NCI-H2227 treated with DMSO at 0.1 percent for 48 hours (cell line): ENCODE results near the gene CCDC171.
"Not testable (repeated sequence)": the region's sequence is repeated elsewhere in the genome, so short reads cannot be mapped to it uniquely, and the experiment has no call there.

Experiments used
- DNase-seq: peaks from one replicate; lab custom pipeline; 2025; lab: John Stamatoyannopoulos, UW

Gene CCDC171

DNA sequence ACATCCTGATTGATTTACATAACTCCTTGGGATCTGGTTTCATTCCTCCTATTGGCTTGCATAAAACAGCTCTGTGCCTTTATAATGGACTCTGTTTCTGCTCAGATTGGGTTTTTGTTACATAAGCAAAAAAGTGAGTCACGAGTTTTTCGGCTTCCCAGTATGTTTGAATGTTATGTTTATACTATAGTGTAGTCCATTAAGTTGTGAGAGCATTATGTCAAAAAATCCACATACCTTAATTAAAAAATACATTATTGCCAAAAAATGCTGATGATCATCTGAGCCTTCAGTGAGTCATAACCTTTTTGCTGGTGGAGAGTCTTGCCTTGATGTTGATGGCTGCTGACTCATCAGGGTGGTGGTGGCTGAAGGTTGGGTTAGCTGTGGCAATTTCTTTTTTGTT lies 144.6 kb downstream of the CCDC171 start:
- DNase-seq: no peak

DNA sequence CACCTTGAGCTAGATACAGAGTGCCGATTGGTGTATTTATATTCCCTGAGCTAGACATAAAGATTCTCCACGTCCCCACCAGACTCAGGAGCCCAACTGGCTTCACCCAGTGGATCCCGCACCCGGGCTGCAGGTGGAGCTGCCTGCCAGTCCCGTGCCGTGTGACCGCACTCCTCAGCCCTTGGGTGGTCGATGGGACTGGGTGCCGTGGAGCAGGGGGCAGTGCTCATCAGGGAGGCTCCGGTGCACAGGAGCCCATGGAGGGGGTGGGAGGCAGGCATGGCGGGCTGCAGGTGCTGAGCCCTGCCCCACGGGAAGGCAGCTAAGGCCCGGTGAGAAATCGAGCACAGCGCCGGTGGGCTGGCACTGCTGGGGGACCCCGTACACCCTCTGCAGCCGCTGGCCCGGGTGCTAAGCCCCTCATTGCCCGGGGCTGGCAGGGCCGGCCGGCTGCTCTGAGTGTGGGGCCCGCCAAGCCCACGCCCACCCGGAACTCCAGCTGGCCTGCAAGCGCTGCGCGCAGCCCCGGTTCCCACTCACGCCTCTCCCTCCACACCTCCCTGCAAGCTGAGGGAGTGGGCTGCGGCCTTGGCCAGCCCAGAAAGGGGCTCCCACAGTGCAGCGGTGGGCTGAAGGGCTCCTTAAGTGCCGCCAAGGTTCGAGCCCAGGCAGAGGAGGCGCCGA lies 147.2 kb downstream of the CCDC171 start:
- DNase-seq: not testable (repeated sequence)

DNA sequence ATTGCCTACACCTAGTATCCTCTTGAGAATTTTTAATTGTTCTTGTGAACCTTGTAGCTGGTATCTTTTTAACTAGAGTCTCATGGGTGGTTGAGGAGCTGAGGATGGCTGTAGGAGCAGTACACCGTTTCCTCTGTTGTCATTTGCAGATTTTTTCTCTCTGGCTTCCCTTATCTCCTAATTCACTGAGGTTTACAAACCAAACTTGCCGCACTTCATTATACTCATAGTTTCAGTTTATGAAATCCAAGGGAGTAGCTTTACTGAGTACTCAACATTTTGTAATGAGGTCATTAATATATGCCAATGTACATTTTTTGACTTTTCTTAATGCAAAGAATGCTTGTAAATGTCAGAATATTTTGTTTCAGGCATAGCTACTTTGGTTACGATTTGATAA lies 154.2 kb downstream of the CCDC171 start:
- no peak for DNase-seq

DNA sequence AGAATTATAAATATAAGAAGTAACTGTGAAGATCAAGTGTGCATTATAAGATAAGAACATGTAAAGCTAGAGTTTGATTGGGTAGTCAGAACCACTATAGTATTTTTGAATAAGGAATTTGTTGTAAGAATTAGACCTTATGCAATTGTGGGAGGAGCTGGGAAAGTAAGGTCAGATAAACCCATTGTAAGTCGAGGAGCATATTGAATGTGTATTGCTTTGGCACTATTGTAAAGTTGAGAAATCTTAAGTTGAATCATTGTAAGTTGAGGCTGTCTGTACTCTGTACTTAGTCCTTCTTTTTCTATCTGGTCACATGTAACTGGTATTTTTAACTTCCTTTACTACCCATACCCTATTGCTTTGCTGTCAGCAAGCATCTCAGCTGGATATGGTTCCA lies 158.7 kb downstream of the CCDC171 start:
- DNase-seq: no peak

DNA sequence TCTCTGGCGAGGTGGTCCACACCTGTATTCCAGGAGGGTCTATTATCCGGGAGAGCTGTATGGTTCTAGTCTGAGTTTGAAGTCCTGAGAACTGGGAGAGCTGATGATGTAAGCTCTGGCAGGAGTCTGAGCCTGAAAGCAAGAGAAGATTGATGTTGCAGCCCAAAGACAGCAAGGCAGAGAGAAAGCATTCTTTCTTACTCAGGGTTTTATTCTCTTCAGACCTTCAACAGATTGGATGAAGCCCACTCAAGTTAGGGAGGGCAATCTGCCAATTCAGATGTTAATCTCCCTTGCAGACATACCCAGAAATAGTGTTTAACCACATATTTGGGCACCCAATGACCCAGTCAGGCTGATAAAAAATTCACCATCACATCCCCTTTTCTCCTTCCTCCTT lies 159.1 kb downstream of the CCDC171 start:
- no peak for DNase-seq

DNA sequence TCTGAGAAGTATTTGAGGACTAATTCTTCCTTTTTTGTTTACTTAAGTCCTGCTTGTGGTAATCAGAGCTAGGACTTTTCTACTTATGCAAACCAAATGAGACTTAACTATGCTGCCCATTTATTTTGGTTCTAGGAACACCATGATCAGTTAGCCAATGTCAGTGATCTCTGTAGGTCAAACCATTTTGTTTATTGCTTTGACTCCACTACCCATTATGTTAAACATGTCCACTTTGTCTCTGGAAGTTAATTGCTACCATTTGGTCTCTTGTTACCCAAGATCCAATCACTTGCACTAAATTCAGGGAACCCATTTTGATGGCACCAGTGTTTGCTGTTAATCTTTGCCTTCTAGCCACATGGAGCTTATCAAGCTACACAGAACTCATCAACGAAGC lies 161.9 kb downstream of the CCDC171 start:
- no peak for DNase-seq

DNA sequence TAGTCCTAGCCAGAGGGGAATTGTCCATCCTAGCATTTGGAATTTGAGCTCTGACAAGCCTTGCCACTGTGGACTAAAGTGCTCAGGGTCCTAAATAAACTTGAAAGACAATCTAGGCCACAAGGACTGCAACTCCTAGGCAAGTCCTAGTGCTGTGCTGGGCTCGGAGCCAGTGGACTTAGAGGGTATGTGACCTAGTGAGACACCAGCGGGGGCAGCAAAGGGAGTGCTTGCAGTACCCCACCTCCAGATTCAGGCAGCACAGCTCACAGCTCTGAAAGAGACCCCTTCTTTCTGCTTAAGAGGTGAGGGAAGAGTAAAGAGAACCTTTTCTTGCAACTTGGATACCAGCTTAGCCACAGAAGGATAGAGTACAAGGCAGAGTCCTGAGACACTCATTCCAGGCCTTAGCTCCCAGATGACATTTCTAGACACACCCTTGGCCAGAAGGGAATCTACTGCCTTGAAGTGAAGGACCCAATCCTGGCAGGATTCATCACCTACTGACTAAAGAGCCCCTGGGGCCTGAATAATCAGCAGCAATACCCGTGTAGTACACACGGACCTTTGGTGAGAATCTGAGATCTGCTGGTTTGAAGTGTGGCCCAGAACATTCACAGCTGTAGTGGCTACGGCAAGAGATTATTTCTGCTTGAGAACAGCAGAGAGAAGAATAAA lies 164.6 kb downstream of the CCDC171 start:
- DNase-seq: no peak

DNA sequence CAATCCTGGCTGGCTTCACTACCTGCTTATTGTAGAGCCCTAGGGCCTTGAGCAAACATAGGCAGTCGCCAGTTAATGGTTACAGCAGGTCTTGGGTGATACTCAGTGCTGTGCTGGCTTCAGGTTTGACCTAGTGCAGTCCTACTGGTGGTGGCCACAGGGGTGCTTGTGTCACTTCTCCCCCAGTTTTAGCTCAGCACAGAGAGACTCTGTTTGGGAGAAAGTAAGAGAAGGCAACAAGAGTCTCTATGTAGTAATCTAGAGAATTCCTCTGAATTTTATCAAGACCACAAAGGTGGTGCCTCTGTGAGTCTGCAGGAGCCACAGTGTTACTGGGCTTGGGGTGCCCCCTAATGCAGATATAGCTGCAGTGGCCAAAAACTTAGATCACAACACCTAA lies 165.6 kb downstream of the CCDC171 start:
- DNase-seq: no peak

DNA sequence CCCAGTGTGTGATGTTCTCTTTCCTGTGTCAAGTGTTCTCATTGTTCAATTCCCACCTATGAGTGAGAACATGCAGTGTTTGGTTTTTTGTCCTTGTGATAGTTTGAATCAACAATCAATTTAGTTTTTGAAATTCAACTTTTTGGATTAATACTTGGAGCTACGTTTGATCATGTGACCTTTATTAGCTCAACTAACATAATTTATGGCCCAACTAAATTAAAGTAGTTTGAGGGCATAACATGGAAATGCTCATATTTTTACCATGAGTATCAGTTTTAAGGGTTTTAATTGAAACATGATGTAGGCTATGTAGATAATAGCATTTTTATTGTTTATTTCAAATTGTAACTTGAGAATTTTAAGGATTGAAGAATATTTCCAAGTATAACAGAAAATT lies 168.0 kb downstream of the CCDC171 start:
- DNase-seq: no peak

DNA sequence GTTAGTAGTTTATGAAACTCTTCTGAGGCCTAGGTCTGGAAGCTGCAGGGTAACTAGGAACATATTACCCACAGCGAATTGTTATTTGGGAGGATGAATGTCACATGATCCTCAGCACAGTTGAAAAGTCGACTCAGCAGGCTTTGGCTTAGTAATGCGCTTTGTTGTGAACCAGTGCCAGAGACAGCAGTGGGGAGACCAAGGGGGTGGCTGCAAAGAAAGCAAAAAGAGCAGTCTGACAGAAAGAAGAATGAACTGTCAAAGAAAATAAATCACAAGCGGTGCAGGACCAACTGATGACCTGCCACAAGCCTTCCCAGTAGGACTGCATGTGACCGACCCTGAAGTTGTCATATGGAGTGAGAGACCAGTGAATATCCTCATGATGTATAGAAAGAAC lies 170.0 kb downstream of the CCDC171 start:
- DNase-seq: no peak

DNA sequence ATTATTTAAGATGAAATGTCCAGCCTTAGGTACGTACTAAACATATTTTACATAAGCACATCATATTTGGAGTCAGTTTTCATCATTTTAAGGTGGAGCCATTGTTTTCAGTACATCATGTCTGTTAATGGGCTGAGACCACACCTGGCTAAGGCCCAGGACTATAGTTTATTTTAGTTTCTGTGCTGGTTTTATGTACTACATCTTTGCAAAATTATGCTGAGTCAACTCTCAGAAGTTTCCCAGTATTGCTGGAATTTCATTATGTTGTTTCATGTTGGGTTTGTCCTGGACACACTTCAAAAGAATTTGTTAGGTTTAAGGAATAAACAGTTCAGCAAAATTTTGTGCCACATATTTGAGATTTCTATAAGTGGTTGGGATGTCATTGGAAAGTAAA lies 171.2 kb downstream of the CCDC171 start:
- no peak for DNase-seq

DNA sequence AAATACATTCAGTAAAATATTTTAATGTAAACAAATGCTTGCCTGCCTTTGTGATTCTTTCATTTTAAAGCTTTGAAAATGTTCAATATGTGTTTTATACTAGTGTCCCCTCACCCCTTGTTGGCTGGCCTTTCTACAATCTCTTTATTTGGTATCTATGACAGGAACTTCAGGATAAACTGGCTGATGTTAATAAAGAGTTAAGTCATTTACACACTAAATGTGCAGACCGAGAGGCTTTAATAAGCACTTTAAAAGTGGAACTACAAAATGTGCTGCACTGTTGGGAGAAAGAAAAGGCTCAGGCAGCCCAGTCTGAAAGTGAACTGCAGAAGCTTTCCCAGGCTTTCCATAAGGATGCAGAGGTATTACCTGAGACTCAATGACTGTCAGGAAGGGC lies 171.8 kb downstream of the CCDC171 start:
- DNase-seq: no peak

DNA sequence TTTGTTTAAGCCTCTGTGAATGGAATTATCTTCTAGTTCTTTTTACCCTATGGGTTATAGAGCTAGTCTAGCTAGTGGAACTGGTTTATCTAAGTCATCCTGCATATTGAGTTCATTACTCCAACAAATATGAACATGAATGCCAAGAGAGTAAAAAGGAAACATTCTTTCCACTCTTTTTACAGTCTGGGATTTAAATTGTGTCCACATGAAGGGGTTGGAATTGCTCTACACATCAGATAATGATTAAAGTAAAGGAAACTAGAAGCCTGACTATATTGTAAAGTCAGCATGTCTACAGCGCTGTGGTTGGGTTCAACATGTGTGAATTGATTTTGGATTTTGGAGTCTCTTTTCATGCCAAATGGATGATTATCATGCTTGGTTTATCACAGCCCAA lies 173.1 kb downstream of the CCDC171 start:
- no peak for DNase-seq

DNA sequence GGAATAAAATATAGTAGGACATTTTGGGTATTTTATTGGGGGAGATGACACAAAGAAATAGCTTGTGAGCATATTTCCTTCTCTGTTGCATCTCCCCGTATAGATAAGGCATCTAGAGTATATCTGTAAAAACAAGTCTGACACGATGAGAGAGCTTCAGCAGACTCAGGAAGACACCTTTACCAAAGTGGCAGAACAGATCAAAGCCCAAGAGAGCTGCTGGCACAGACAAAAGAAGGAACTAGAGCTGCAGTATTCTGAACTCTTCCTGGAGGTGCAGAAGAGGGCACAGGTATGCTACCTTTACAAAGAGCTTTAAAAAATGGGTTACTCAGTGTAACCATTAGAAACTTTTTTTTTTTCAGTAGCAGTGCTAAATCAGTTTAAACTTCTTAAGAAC lies 176.7 kb downstream of the CCDC171 start:
- DNase-seq: no peak

DNA sequence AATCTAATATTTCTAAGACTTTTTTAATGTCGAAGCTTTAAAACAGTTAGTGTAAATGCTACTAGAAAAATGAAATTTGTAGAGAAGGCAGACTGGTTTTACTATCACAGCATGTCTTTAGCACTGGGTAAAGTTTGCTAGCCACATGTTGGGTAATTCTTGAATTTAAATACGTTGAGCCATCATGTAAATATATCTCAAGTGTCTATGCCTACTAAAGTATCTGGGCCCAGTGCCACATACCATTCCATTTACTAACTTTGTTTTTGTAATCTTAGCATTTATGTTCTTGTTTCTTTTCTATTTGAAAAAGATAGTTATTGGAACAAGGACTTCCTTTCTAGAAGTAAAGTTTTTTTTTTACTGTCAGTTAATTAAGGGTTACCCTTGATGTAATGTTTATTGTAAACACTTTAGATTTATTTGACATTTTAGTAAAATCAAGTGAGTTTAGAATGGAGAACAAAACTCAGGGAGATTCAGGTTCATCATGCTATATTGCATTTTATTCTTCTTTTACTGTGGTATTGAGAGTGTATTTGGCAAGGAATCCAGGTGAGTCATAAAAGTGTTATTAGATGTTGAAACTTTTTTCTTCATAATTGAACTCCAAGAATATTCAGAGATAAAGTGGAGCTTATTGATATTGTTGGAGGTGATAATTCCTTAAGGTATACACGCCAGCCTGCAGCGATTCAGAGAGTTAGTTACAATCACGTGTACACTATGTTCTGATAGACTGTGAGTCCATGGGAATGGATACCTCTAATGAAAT lies 182.4 kb downstream of the CCDC171 start:
- no peak for DNase-seq

DNA sequence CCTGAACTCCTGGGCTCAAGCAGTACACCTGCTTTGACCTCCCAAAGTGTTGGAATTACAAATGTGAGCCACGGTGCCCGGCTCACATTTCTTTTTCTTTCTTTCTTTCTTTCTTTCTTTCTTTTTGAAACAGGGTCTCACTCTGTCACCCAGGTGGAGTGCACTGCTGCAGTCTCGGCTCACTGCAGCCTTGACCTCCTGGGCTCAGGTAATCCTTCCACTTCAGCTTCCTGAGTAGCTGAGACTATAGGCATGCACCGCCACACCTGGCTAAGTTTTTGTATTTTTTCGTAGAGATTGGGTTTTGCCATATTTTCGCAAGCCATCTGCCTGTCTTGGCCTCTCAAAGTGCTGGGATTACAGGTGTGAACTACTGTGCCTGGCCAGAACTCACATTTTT lies 183.7 kb downstream of the CCDC171 start:
- DNase-seq: no peak

DNA sequence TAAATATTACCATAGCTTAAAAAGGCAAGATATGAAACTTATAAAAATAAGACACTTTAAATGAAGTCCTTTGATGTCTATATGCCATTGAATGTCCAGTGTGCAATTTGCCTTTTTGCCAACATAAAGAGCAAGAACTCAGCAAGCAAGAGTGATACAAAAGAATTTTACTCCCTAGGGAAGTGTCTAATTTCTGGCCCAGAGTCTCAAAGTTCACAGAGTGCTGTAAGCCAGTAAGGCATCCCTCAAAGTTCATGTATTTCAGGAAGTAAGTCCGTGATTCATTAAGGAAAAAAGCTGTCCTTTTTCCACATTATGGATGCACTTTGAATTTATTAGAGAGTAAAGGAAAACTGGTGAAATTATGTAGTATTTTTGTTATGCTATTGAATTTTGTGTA lies 185.2 kb downstream of the CCDC171 start:
- no peak for DNase-seq

DNA sequence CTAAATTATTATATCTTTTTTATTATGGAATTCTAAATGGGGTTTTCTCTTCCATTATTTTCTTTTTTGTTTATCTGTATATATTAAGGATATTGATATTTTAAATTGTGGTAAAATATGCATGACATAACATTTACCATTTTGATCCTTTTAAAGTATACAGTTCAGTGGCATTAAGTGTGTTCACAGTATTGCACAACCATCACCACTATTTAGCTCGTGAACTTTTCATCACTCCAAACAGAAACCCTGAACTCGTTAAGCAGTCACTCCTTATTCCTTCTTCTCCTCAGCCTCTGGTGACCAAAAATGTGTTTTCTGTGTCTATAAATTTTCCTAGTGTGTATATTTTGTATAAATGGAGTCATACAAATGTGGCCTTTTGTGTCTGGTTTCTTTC lies 188.2 kb downstream of the CCDC171 start:
- no peak for DNase-seq

DNA sequence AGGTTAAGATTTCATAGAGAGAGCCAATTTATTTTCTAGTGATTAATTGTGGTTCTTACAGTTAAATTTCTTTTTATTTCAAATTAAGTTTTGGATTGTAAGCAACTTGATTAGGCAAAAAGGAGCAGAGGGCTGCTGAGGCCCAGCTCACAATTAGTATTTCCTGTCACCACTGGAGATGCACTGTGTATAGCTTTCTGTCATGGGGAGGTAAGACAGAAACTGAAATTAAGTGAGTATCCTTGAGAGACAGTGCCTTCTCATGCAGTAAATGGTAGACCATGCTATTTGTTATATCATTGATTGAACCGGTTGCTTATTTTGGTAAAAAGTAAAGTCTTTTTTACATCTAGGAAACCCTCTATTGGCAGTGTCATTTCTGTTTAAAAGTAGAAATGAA lies 190.7 kb downstream of the CCDC171 start:
- no peak for DNase-seq

DNA sequence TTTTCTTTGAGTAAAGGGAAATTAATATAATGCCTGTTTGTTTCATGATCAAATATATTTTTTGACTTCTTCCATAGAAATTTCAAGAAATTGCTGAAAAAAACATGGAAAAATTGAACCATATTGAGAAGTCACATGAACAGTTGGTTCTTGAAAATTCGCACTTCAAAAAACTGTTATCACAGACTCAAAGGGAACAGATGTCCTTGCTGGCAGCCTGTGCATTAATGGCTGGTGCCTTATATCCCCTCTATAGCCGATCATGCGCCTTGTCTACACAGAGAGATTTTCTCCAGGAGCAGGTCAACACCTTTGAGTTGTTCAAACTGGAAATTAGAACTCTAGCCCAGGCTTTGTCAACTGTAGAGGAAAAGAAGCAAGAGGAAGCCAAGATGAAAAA lies 191.4 kb downstream of the CCDC171 start:
- no peak for DNase-seq

DNA sequence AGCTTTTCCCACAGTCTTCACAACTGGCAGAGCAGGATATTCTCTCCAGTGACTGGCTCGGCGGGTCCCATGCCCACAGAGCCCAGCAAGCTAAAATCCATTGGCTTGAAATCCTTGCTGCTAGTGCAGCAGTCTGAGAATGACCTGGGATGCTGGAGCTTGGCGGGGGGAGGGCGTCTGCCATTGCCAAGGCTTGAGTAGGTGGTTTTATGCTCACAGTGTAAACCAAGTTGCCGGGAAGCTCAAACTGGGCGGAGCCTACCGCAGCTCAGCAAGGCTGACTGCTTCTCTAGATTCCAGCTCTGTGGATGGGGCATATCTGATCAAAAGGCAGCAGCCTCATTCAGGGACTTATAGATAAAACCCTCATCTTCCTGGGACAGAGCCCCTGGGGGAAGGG lies 194.1 kb downstream of the CCDC171 start:
- no peak for DNase-seq

DNA sequence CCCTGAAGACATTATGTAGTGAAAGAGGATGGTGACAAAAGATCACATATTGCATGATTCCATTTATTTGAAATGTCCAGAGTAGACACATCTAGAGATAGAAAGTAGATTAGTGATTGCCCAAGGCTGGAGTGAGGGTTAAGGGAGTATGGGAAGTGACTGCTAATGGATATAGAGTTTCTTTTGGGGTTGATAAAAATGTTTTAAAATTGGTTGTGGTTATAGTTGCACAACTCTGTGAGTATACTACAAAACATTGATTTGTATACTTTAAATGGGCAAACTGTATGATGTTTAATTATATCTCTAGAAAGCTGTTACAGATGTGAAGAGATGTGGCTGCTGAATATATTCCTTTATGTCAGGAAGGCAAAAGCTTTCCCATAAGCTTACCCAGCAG lies 202.8 kb downstream of the CCDC171 start:
- DNase-seq: no peak

DNA sequence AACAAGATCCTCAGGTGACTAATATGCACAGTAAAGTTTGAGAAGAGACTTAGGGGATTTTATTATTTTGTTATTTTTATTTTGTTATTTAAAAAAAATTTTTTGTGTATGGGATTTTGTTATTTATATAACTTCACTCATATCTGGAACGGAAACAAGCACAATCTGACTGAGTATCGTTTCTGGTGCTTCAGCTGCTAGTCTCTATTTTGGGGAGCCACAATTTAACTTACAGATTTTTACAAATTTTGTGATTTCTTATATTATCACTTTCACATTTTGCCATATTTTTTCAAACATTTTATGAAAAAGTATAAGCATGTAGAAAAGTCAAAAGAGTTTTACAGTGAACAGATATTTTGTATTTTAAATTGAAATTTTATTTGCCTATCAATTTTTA lies 208.7 kb downstream of the CCDC171 start:
- DNase-seq: no peak
